ENCODE data around the gene CLDN1.

DNA sequence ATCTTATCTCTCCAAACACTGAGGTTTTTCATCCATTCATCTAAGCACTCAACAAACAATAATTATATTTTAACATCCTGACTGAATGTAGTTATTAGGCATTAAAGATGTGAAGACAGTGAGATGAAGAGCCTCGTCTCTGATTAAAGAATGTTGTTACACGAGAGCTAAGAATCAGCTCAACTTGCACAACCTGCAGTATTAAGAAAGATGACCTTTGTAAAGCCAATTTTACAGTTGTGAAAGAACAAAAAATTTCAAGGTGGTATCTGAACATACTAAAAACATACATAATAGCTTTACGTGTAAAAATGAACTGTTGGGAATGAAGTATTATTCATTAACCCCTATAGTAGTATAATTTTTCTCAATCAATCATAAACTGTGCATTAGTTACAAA lies 12.8 kb downstream of the CLDN1 start:
- TF ChIP-seq, protein P1, sequence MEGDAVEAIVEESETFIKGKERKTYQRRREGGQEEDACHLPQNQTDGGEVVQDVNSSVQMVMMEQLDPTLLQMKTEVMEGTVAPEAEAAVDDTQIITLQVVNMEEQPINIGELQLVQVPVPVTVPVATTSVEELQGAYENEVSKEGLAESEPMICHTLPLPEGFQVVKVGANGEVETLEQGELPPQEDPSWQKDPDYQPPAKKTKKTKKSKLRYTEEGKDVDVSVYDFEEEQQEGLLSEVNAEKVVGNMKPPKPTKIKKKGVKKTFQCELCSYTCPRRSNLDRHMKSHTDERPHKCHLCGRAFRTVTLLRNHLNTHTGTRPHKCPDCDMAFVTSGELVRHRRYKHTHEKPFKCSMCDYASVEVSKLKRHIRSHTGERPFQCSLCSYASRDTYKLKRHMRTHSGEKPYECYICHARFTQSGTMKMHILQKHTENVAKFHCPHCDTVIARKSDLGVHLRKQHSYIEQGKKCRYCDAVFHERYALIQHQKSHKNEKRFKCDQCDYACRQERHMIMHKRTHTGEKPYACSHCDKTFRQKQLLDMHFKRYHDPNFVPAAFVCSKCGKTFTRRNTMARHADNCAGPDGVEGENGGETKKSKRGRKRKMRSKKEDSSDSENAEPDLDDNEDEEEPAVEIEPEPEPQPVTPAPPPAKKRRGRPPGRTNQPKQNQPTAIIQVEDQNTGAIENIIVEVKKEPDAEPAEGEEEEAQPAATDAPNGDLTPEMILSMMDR (IDR thresholded peaks at IDR 0.05; ENCODE audit: low read length) = no peak
- TF ChIP-seq EZH2 (optimal IDR thresholded peaks at IDR 0.05; ENCODE audit: low read depth, low read length) (no peak), EZH2phosphoT487 (IDR thresholded peaks at IDR 0.05; ENCODE audit: low read length) (no peak)

Data from MM.1S (cell line).